ENCODE results near the gene NCBP2L.

The NCBP2L gene

DNA sequence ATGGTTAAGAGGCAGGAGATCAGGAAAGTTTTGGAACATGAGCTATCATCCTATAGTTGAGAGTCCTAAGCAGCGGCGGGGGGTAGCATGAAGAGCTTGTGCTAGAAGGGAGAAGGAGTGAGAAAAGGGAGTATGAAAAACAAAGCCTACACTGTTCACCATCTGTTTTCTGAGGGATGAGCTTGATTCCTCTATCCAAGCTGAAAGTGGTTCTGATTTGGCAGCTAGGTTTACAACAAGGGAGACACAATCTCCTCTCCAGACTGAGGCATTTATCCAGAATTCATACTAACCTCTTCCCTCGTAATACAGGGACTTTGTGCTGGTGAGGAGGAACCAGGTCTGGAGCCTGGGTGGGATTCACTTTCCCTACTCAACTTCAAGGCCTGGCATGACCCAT is 25.5 kb upstream of the NCBP2L start:
- no peak for DNase-seq (ENCODE audit: low read depth)
- TF ChIP-seq, protein P1, sequence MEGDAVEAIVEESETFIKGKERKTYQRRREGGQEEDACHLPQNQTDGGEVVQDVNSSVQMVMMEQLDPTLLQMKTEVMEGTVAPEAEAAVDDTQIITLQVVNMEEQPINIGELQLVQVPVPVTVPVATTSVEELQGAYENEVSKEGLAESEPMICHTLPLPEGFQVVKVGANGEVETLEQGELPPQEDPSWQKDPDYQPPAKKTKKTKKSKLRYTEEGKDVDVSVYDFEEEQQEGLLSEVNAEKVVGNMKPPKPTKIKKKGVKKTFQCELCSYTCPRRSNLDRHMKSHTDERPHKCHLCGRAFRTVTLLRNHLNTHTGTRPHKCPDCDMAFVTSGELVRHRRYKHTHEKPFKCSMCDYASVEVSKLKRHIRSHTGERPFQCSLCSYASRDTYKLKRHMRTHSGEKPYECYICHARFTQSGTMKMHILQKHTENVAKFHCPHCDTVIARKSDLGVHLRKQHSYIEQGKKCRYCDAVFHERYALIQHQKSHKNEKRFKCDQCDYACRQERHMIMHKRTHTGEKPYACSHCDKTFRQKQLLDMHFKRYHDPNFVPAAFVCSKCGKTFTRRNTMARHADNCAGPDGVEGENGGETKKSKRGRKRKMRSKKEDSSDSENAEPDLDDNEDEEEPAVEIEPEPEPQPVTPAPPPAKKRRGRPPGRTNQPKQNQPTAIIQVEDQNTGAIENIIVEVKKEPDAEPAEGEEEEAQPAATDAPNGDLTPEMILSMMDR (IDR thresholded peaks at IDR 0.05; ENCODE audit: low read length, missing control alignments) = no peak
- H3K4me3 ChIP-seq (replicated peaks; ENCODE audit: low read depth, low read length) = no peak overlapping the region

DNA sequence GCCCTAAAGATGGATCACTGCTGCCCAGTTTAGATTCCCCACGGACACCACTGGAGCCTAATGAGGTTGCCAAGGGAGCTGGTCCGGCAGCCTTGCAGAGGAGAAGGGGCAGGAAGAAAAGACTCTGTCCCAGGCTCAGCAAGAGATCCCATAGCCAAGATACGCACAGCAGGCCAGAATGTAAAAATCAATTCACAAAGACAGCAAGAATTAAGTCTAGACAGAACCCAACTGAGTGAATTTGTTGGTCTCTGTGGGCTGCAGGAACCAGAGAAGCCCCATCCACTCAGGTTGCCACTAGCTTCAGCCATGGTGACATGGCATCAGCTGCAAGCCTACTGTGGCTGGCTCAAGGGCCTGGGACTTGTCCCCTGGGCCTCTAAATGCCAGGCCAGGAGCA is 24.8 kb upstream of the NCBP2L start:
- DNase-seq (ENCODE audit: low read depth) = no peak
- TF ChIP-seq, protein P1 (IDR thresholded peaks at IDR 0.05; ENCODE audit: low read length, missing control alignments) = no peak
- H3K4me3 ChIP-seq (replicated peaks; ENCODE audit: low read depth, low read length) = no peak overlapping the region

DNA sequence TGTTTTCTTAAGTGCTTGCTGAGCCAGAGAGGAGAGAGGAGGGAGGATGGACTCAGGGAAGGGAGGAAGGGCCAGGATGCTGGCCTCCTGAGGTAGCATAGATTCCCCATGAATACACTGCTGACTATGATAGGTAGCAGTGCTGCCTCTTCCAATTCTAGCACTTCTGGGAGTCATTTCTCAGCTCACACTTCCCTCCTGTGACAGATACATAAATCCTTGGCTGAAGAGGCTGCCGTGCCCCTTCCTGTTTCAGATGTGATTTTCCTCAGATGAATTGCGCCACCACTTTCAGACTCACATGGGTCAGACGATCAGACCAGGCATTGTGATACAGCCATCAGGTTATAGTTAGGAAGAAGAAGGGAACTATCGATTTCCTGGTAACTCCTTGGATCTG is 24.3 kb upstream of the NCBP2L start:
- TF ChIP-seq, protein P1 (IDR thresholded peaks at IDR 0.05; ENCODE audit: low read length, missing control alignments) = no peak
- DNase-seq (ENCODE audit: low read depth) = no peak
- no peak overlapping the region for H3K4me3 ChIP-seq (replicated peaks; ENCODE audit: low read depth, low read length)

DNA sequence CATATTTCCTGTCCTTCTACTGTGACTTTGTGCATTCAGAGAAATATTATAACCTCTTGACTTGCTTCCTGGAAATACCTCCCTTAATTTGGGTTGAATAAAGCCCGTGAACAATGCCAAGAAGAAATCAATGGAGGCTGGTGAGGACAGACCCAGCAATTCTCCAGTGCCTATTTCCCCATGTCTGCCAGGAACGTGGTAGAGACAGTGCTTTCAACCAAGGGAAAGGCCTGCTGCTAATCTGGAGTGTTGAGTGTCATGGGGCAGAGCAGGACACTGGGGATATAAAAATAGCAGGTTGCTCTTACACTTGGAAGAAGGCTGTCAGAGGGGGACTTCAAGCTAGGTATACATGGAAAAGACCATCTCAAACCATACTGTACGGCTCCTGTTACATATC is 21.8 kb upstream of the NCBP2L start:
- DNase-seq (ENCODE audit: low read depth) = no peak
- no peak overlapping the region for H3K4me3 ChIP-seq (replicated peaks; ENCODE audit: low read depth, low read length)
- TF ChIP-seq, protein P1 (IDR thresholded peaks at IDR 0.05; ENCODE audit: low read length, missing control alignments) = no peak

DNA sequence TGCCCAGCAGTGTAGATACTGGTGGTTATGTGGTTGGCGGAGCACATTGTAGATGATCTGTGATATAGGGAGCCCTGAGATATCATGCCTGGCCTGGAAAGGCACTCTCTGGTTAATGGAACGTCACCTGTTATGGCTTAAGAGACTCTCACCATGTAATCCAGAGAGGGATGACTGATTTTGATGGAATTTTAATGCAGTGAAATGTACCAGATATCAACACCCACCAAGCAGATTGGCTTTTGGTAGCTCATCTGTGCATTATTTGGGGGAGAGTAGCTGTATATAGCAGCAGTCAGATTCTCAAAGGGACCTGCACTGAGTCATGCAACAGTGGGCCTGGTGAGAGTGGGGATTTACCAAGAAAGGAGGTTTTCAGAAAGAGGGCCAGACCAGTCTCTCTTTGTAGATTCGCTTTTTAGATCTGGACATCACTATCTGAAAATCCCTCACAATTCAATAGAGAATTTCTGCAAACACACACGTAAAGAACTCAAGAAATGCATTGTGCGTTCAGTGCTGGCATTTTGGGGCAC is 19.2 kb upstream of the NCBP2L start:
- DNase-seq (ENCODE audit: low read depth) = no peak
- no peak overlapping the region for H3K4me3 ChIP-seq (replicated peaks; ENCODE audit: low read depth, low read length)
- TF ChIP-seq, protein P1 (IDR thresholded peaks at IDR 0.05; ENCODE audit: low read length, missing control alignments) = no peak

DNA sequence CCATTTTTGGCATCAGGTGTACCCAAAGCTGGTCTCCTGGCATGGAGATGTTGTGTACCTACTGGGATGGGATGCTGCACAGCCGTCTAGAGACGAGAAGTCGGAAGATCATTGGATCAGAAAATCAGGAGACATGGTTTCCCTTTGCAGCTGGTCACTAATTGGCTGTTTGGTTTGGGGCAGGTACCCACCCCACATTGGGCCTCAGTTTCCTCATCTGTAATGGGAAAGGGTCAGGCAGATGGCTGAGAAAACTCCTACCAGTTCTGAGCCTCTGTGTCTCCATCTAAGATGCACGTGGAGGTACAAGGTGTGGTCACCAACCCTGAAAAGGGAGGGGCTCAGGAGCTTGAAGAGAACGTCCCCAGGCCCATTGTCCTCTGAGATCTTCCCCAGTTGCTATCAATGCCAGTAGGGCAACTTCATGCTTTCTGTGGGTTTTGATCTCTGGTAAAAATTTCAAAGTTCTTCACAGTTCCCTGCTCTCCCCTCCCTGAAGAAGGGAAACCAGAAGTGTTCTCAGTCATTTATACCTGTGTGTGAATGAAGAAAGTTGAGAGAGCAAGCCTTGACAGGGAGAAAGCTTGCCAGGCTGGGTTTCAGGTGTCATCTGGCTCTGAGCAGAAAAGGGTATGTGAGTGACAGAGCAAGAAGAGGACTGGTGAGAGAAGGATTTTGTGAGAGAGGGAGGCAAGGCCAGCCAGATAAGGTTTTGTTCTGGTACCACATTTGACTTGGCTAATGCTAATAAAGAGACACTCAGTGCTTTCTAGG is 17.0 kb upstream of the NCBP2L start:
- DNase-seq (ENCODE audit: low read depth) = no peak
- no peak overlapping the region for H3K4me3 ChIP-seq (replicated peaks; ENCODE audit: low read depth, low read length)
- TF ChIP-seq, protein P1 (IDR thresholded peaks at IDR 0.05; ENCODE audit: low read length, missing control alignments) = no peak

DNA sequence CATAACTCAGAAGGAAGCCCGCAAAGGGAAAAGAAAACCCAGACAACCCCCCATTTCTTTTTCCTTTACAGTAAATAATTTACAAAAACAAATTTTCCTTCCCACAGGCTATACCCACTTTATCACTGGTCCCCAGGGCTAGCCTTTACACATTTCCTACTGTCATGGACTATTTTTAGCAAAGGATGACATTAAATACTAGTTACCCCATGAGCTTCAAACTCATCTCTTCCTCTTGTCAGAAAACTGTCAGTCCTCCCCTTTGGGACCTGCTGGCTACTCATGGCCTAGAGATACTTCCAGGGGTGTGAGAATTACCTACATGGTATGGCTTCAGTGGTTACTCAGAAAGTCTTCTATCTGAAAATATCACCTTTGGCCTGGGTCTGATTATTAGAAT is 13.9 kb upstream of the NCBP2L start:
- TF ChIP-seq, protein P1 (IDR thresholded peaks at IDR 0.05; ENCODE audit: low read length, missing control alignments) = no peak
- H3K4me3 ChIP-seq (replicated peaks; ENCODE audit: low read depth, low read length) = no peak overlapping the region

More for the DNA sequence above, 13.9 kb upstream of the NCBP2L start:
- DNase-seq (ENCODE audit: low read depth) = no peak
